Keratinocyte (primary cell): ENCODE measurements around the gene ADARB2. TPM values are rescaled to one million over a fixed set of nuclear protein-coding genes. Genes with fewer than 3 reads are reported as not detected.

Experiments
- DNase-seq: peaks from one replicate; pipeline ENCODE4 v3.0.0-alpha.2; 2011; ENCODE audit warnings: low read depth, missing footprints, low spot score
- FAIRE-seq: peaks from 2 replicates; lab custom pipeline; 2011; peaks lifted over from hg19 to GRCh38; lab: Jason Lieb, UNC
- H2AFZ ChIP-seq: 2 replicates; pipeline ENCODE4 v1.6.0; 2012; ENCODE audit warnings: low read length, control low read depth, inconsistent platforms; ENCODE audit not compliant: control insufficient read depth
- H3K27ac ChIP-seq: 2 replicates; pipeline ENCODE4 v1.5.1; 2011; ENCODE audit warnings: low read length; ENCODE audit not compliant: control insufficient read depth, insufficient read depth
- H3K27me3 ChIP-seq: 3 replicates; pipeline ENCODE4 v1.6.0; 2011; ENCODE audit warnings: low read length; ENCODE audit not compliant: control insufficient read depth, insufficient read depth; ENCODE audit errors: extremely low read depth
- H3K36me3 ChIP-seq, 2 experiments: 2 replicates in 1 of 2; 3 replicates in 1 of 2; pipeline ENCODE4 v1.5.1; 2011; ENCODE audit warnings: low read length in 2 of 2, mild to moderate bottlenecking in 1 of 2; ENCODE audit not compliant: control insufficient read depth in 2 of 2, insufficient read depth in 2 of 2; ENCODE audit errors: extremely low read depth in 1 of 2
- H3K4me1 ChIP-seq: 3 replicates; pipeline ENCODE4 v1.5.1; 2011; ENCODE audit warnings: low read length; ENCODE audit not compliant: control insufficient read depth, insufficient read depth; ENCODE audit errors: extremely low read depth
- H3K4me2 ChIP-seq: 3 replicates; pipeline ENCODE4 v1.6.0; 2011; ENCODE audit warnings: low read depth, low read length; ENCODE audit not compliant: control insufficient read depth, insufficient read depth; ENCODE audit errors: extremely low read depth
- H3K4me3 ChIP-seq, 3 experiments: fragments of 200-600 bp in 1 of 3; sonication (generic) in 1 of 3; 2 replicates in 2 of 3; 3 replicates in 1 of 3; pipeline ENCODE4 v1.5.1; 2011 to 2016; ENCODE audit warnings: low read length in 3 of 3, mild to moderate bottlenecking in 3 of 3, control low read depth in 2 of 3, inconsistent platforms in 1 of 3, low read depth in 1 of 3, mixed read lengths in 1 of 3, mixed run types in 1 of 3, moderate library complexity in 1 of 3; ENCODE audit not compliant: control insufficient read depth in 2 of 3, insufficient read depth in 2 of 3; ENCODE audit errors: extremely low read depth in 1 of 3
- H3K79me2 ChIP-seq: 2 replicates; pipeline ENCODE4 v1.6.0; 2012; ENCODE audit warnings: low read length; ENCODE audit not compliant: control insufficient read depth, insufficient read depth
- H3K9ac ChIP-seq: 3 replicates; pipeline ENCODE4 v1.6.0; 2011; ENCODE audit warnings: low read length; ENCODE audit not compliant: control insufficient read depth, insufficient read depth; ENCODE audit errors: extremely low read depth
- H3K9me1 ChIP-seq: 3 replicates; pipeline ENCODE4 v1.6.0; 2011; ENCODE audit warnings: low read length; ENCODE audit not compliant: control insufficient read depth, insufficient read depth; ENCODE audit errors: extremely low read depth
- H3K9me3 ChIP-seq: 2 replicates; pipeline ENCODE4 v1.5.1; 2012; ENCODE audit warnings: low read depth, low read length; ENCODE audit not compliant: control insufficient read depth
- H4K20me1 ChIP-seq: 3 replicates; pipeline ENCODE4 v1.6.0; 2011; ENCODE audit warnings: low read length; ENCODE audit not compliant: control insufficient read depth, insufficient read depth; ENCODE audit errors: extremely low read depth
- CTCF ChIP-seq, 3 experiments: IDR thresholded peaks in 1 of 3; conservative IDR thresholded peaks in 1 of 3; optimal IDR thresholded peaks in 1 of 3; 2 replicates in 2 of 3; 3 replicates in 1 of 3; pipeline versions ENCODE3 to v1.5.1; 2011; ENCODE audit warnings: low read length in 3 of 3, mild to moderate bottlenecking in 3 of 3, moderate library complexity in 2 of 3, control low read depth in 1 of 3, inconsistent platforms in 1 of 3; ENCODE audit not compliant: insufficient read depth in 2 of 3; ENCODE audit errors: extremely low read depth in 1 of 3
- EZH2 ChIP-seq: IDR thresholded peaks from one replicate; pipeline ENCODE4 v1.6.1; 2012; ENCODE audit warnings: inconsistent platforms, mild to moderate bottlenecking, low read length, moderate library complexity
- dilution Hi-C: fragments of 300-500 bp; cut with MboI; formaldehyde crosslinking; loops from one replicate; pipeline ENCODE4 v1.7.0; 2020; ENCODE audit warnings: low sequenced_read_pairs; ENCODE audit not compliant: extremely low pct_ligation_motif_present
- polyA plus RNA-seq, 5 experiments: library from polyadenylated mRNA; depleted of rRNA in 3 of 5; stranded (reverse) in 3 of 5; stranded (forward) in 1 of 5; unstranded in 1 of 5; fragments of >200 nt; gene quantifications; 1 replicate in 1 of 5; 2 replicates in 3 of 5; 3 replicates in 1 of 5; pipeline versions ENCODE4 v1.2.1 to v1.2.3, GENCODE V29; 2011 to 2012; ENCODE audit warnings: missing spikeins in 2 of 5, low read depth in 1 of 5, low replicate concordance in 1 of 5

Gene ADARB2
- polyA plus RNA-seq, 1 donor (not counting 4 experiments of a cell fraction or from before 2014, with no cell fraction given): not detected

- Histone ChIP-seq H3K9me1 (no peaks in the 10 kb centered on the region), H3K27ac (no peak overlapping the region), H4K20me1 (no peaks in the 10 kb centered on the region), H3K4me3 (no peak overlapping the region), H3K79me2 (no peaks in the 10 kb centered on the region), H3K9me3 (no peaks in the 10 kb centered on the region), H3K36me3 (no peaks in the 10 kb centered on the region), H3K4me2 (no peak overlapping the region), H3K27me3 (no peaks in the 10 kb centered on the region), H3K4me1 (peaks cover 2% of the 10 kb centered on the region), H3K9ac (no peak overlapping the region), H2AFZ (no peak overlapping the region)
- FAIRE-seq: no peak
- no peak for DNase-seq
- dilution Hi-C loops: no loop called here
- TF ChIP-seq EZH2: no peak
- TF ChIP-seq CTCF (optimal IDR thresholded peaks at IDR 0.05 in 1 of 3, IDR thresholded peaks at IDR 0.05 in 1 of 3, conservative IDR thresholded peaks at IDR 0.05 in 1 of 3; ENCODE audit: extremely low read depth in 1 of 3, insufficient read depth in 2 of 3, low read length in 3 of 3): no peak
These were observed 466.8 kb downstream of the ADARB2 start for GRCh38 chr10:1270490-1270889.

DNA sequence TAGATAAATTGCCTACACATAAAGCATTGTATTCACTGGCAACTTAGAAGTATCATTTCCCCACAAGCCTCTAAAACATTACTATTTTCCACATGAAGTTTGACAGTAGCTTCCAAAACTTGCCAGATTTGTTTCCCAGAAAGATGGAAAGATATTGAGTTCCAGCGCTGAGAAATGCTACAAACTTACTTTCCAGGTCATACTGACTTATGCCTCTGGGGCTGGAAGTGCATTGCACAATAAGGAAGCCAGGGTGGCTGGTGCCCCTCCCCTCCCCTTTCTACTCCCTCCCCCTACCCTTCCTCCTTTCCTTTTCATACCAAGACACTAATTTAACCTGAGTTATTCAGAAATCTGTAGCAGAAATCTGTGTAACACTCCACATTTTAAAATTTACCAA lies 468.5 kb downstream of the ADARB2 start:
- Histone ChIP-seq H3K9me1 (no peaks in the 10 kb centered on the region), H3K27ac (no peak overlapping the region), H3K4me3 (no peak overlapping the region), H3K36me3 (no peaks in the 10 kb centered on the region), H3K9me3 (no peaks in the 10 kb centered on the region), H4K20me1 (no peaks in the 10 kb centered on the region), H3K9ac (no peak overlapping the region), H3K4me1 (peaks cover 2% of the 10 kb centered on the region), H3K4me2 (no peak overlapping the region), H3K27me3 (no peaks in the 10 kb centered on the region), H2AFZ (no peak overlapping the region), H3K79me2 (no peaks in the 10 kb centered on the region)
- dilution Hi-C loops: no loop called here
- FAIRE-seq (no peak), DNase-seq (no peak)
- TF ChIP-seq CTCF (optimal IDR thresholded peaks at IDR 0.05 in 1 of 3, IDR thresholded peaks at IDR 0.05 in 1 of 3, conservative IDR thresholded peaks at IDR 0.05 in 1 of 3; ENCODE audit: extremely low read depth in 1 of 3, insufficient read depth in 2 of 3, low read length in 3 of 3): no peak
- no peak for TF ChIP-seq EZH2
